AG08396 (cell line): ENCODE data around the gene ARID4B.

ENCODE experiments used
- DNase-seq: peaks from one replicate; pipeline ENCODE4 v3.0.0; 2012; ENCODE audit warnings: low spot score, mixed read lengths

ARID4B gene

GRCh38 chr1:235127732-235128455 is 200.1 kb downstream of the ARID4B start:
- no peak for DNase-seq

- no peak for DNase-seq
Measured at GRCh38 chr1:235127203-235127602, 200.8 kb downstream of the ARID4B start.

- DNase-seq: no peak
Measured at GRCh38 chr1:235124665-235125064, 203.3 kb downstream of the ARID4B start.

GRCh38 chr1:235124111-235124510 is 203.9 kb downstream of the ARID4B start:
- no peak for DNase-seq

- no peak for DNase-seq
Measured at GRCh38 chr1:235122348-235122747, 205.6 kb downstream of the ARID4B start.
